ENCODE measurements around the gene CHD9NB.

Gene CHD9NB

GRCh38 chr16:53052519-53053501 is at the start of gene CHD9NB:
TSS of gene CHD9NB (minus strand) at chr16:53052897. CDS start at chr16:53044158, 8,739 bp downstream.
- no peak for DNase-seq

GRCh38 chr16:53100889-53101288 is 48.2 kb upstream of the CHD9NB start:
- DNase-seq, result no peak

GRCh38 chr16:53100131-53100748 is 47.5 kb upstream of the CHD9NB start:
- no peak for DNase-seq

GRCh38 chr16:53099318-53100130 is 46.8 kb upstream of the CHD9NB start:
- peak; percentile 56 for DNase-seq

GRCh38 chr16:53098526-53099317 is 46.0 kb upstream of the CHD9NB start:
- peak; percentile 47 for DNase-seq

GRCh38 chr16:53097190-53097589 is 44.5 kb upstream of the CHD9NB start:
- no peak for DNase-seq

GRCh38 chr16:53094013-53094630 is 41.4 kb upstream of the CHD9NB start:
- peak; percentile 37 for DNase-seq

- no peak for DNase-seq
These were observed 40.6 kb upstream of the CHD9NB start for GRCh38 chr16:53093162-53093744.

- no peak for DNase-seq
These were observed 39.6 kb upstream of the CHD9NB start for GRCh38 chr16:53092284-53092683.

GRCh38 chr16:53091466-53092211 is 38.9 kb upstream of the CHD9NB start:
- DNase-seq, result no peak

- no peak for DNase-seq
These were observed 38.1 kb upstream of the CHD9NB start for GRCh38 chr16:53090591-53091411.

GRCh38 chr16:53090286-53090590 is 37.5 kb upstream of the CHD9NB start:
- no peak for DNase-seq

GRCh38 chr16:53089434-53090285 is 37.0 kb upstream of the CHD9NB start:
- DNase-seq, result no peak

GRCh38 chr16:53087101-53087500 is 34.4 kb upstream of the CHD9NB start:
- DNase-seq, result no peak

GRCh38 chr16:53085931-53086421 is 33.3 kb upstream of the CHD9NB start:
- no peak for DNase-seq

GRCh38 chr16:53085369-53085843 is 32.7 kb upstream of the CHD9NB start:
- DNase-seq, result no peak

GRCh38 chr16:53084746-53085334 is 32.1 kb upstream of the CHD9NB start:
- DNase-seq, result no peak

GRCh38 chr16:53084141-53084541 is 31.4 kb upstream of the CHD9NB start:
- DNase-seq, result no peak

Measured in CD4-positive, alpha-beta T cell treated with Interleukin-10 for 1 hour (primary cell).